Measurements from ENCODE around the gene HDAC11.

GRCh38 chr3:13549623-13550422 lies 69.7 kb downstream of the HDAC11 start:
- TF ChIP-seq GATA2 (IDR thresholded peaks at IDR 0.05; ENCODE audit: low read depth, low read length) (no peak), GATA3 (IDR thresholded peaks at IDR 0.05; ENCODE audit: low read depth, low read length) (no peak)
